Liver (tissue), 9 donors: ENCODE measurements around the gene TIE1. TPM values are rescaled to one million over a fixed set of nuclear protein-coding genes. Genes with fewer than 3 reads are reported as not detected.

Experiments used
- DNase-seq: peaks from one replicate; pipeline ENCODE4 v3.0.0-alpha.2; 2017; ENCODE audit warnings: low spot score
- H3K27ac ChIP-seq, 2 donors: one replicate each; pipeline ENCODE4 v1.7.0; 2013; ENCODE audit warnings: inconsistent platforms in 2 of 2, low read length in 2 of 2, control low read depth in 1 of 2, low read depth in 1 of 2, mild to moderate bottlenecking in 1 of 2
- H3K27me3 ChIP-seq, 4 donors: one replicate each; pipeline versions ENCODE4 v1.6.1 to v1.7.0; 2013; ENCODE audit warnings: low read length in 3 of 4, inconsistent platforms in 1 of 4, mild to moderate bottlenecking in 1 of 4, moderate library complexity in 1 of 4; ENCODE audit not compliant: control insufficient read depth in 4 of 4, insufficient read depth in 4 of 4
- H3K36me3 ChIP-seq, 4 donors: one replicate each; pipeline versions ENCODE4 v1.6.1 to v1.7.0; 2013; ENCODE audit warnings: low read length in 3 of 4, mild to moderate bottlenecking in 3 of 4, low read depth in 1 of 4, moderate library complexity in 1 of 4; ENCODE audit not compliant: control insufficient read depth in 4 of 4, insufficient read depth in 3 of 4
- H3K4me1 ChIP-seq, 4 donors: one replicate each; pipeline versions ENCODE4 v1.6.1 to v1.7.0; 2013; ENCODE audit warnings: low read length in 3 of 4, mild to moderate bottlenecking in 3 of 4, moderate library complexity in 1 of 4; ENCODE audit not compliant: control insufficient read depth in 4 of 4, insufficient read depth in 4 of 4
- H3K4me3 ChIP-seq, 3 donors: one replicate each; pipeline versions ENCODE4 v1.6.1 to v1.7.0; 2013; ENCODE audit warnings: low read length in 3 of 3, control low read depth in 1 of 3, low read depth in 1 of 3, mild to moderate bottlenecking in 1 of 3
- H3K9ac ChIP-seq, 2 donors: one replicate each; pipeline ENCODE4 v1.7.0; 2013; ENCODE audit warnings: low read length in 2 of 2, mild to moderate bottlenecking in 2 of 2, moderate library complexity in 2 of 2, control low read depth in 1 of 2, low read depth in 1 of 2
- H3K9me3 ChIP-seq, 4 donors: one replicate each; pipeline versions ENCODE4 v1.6.1 to v1.7.0; 2013; ENCODE audit warnings: low read length in 3 of 4; ENCODE audit not compliant: control insufficient read depth in 4 of 4
- FOXA1 ChIP-seq: IDR thresholded peaks from 2 replicates; pipeline ENCODE4 v1.6.1; 2016; ENCODE audit warnings: antibody characterized with exemption
- GABPA ChIP-seq, 2 donors: IDR thresholded peaks in 1 of 2; conservative IDR thresholded peaks in 1 of 2; 2 replicates each; pipeline ENCODE4 v1.6.1; 2016; ENCODE audit warnings: antibody characterized with exemption in 2 of 2, mild to moderate bottlenecking in 1 of 2, moderate library complexity in 1 of 2
- HNF4A ChIP-seq, 2 donors: conservative IDR thresholded peaks; 2 replicates each; pipeline ENCODE4 v1.6.1; 2016; ENCODE audit warnings: antibody characterized with exemption in 2 of 2, mild to moderate bottlenecking in 2 of 2
- JUND ChIP-seq, 2 donors: IDR thresholded peaks; 2 replicates each; pipeline ENCODE4 v1.6.1; 2016; ENCODE audit warnings: antibody characterized with exemption in 2 of 2
- NR2F2 ChIP-seq: IDR thresholded peaks from 2 replicates; pipeline ENCODE4 v1.6.1; 2016; ENCODE audit warnings: antibody characterized with exemption
- RAD21 ChIP-seq, 2 donors: IDR thresholded peaks; 2 replicates each; pipeline ENCODE4 v1.6.1; 2016; ENCODE audit warnings: antibody characterized with exemption in 2 of 2, mild to moderate bottlenecking in 2 of 2
- RXRA ChIP-seq, 2 donors: IDR thresholded peaks; 2 replicates each; pipeline ENCODE4 v1.6.1; 2017 to 2018; ENCODE audit warnings: antibody characterized with exemption in 2 of 2, mild to moderate bottlenecking in 1 of 2
- SP1 ChIP-seq: IDR thresholded peaks from 2 replicates; pipeline ENCODE4 v1.6.1; 2018; ENCODE audit warnings: antibody characterized with exemption, mild to moderate bottlenecking
- WGBS: extraction: QIAGEN DNeasy Blood & Tissue Kit; methylation state at CpG from one replicate; pipeline ENCODE4 v1.1.7; 2013; 5-methylcytosine and 5-hydroxymethylcytosine counted together
- polyA plus RNA-seq, 2 donors: library from polyadenylated mRNA; stranded (reverse) in 1 of 2; unstranded in 1 of 2; fragments of 200-250 nt in 1 of 2; fragments of >200 nt in 1 of 2; fragmentation: Nextera tagmentation in 1 of 2; extraction: Ambion mirVana in 1 of 2; gene quantifications; one replicate each; pipeline versions ENCODE4 v1.2.1 to v1.2.3, GENCODE V29; 2013 to 2015
- total RNA-seq, 2 donors: library from RNA; depleted of rRNA; stranded (reverse); fragments of >200 nt; gene quantifications; one replicate each; pipeline ENCODE4 v1.2.3, GENCODE V29; 2014
- TF ChIP-seq, protein P1 (sequence below): IDR thresholded peaks from 2 replicates; pipeline ENCODE4 v1.6.1; 2016; ENCODE audit warnings: antibody characterized with exemption, mild to moderate bottlenecking
- donor health status: healthy.
- donor health status: healthy.
- donor health status: healthy.
- donor health status: healthy.
- donor health status: healthy.

TIE1 gene
- total and polyA plus RNA-seq, 4 donors = 3.6 to 17.6 (median 8.9) TPM

GRCh38 chr1:43269627-43270375 lies 31.0 kb upstream of the TIE1 start, which contains the start of gene TMEM125:
Gene TMEM125, plus strand, starts transcription at chr1:43269983. Its CDS starts 2,740 bp downstream, at chr1:43272723.
- Histone ChIP-seq H3K9ac (no peak within 1 kb of the TSS), H3K36me3 (no peaks in the 10 kb centered on the region), H3K27ac (no peak within 1 kb of the TSS), H3K27me3 (peaks cover 0 to 2% (median 0%) of the 10 kb centered on the region in 4 donors), H3K4me3 (no peak within 1 kb of the TSS), H3K4me1 (peaks cover 10 to 23% (median 22%) of the 10 kb centered on the region in 4 donors), H3K9me3 (no peaks in the 10 kb centered on the region)
- DNase-seq = no peak
- TF ChIP-seq, protein P1, sequence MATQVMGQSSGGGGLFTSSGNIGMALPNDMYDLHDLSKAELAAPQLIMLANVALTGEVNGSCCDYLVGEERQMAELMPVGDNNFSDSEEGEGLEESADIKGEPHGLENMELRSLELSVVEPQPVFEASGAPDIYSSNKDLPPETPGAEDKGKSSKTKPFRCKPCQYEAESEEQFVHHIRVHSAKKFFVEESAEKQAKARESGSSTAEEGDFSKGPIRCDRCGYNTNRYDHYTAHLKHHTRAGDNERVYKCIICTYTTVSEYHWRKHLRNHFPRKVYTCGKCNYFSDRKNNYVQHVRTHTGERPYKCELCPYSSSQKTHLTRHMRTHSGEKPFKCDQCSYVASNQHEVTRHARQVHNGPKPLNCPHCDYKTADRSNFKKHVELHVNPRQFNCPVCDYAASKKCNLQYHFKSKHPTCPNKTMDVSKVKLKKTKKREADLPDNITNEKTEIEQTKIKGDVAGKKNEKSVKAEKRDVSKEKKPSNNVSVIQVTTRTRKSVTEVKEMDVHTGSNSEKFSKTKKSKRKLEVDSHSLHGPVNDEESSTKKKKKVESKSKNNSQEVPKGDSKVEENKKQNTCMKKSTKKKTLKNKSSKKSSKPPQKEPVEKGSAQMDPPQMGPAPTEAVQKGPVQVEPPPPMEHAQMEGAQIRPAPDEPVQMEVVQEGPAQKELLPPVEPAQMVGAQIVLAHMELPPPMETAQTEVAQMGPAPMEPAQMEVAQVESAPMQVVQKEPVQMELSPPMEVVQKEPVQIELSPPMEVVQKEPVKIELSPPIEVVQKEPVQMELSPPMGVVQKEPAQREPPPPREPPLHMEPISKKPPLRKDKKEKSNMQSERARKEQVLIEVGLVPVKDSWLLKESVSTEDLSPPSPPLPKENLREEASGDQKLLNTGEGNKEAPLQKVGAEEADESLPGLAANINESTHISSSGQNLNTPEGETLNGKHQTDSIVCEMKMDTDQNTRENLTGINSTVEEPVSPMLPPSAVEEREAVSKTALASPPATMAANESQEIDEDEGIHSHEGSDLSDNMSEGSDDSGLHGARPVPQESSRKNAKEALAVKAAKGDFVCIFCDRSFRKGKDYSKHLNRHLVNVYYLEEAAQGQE = no peak
- TF ChIP-seq JUND (IDR thresholded peaks at IDR 0.05) = no peak
- WGBS = 87% methylated on average over 7 of the region's 7 CpGs

DNA sequence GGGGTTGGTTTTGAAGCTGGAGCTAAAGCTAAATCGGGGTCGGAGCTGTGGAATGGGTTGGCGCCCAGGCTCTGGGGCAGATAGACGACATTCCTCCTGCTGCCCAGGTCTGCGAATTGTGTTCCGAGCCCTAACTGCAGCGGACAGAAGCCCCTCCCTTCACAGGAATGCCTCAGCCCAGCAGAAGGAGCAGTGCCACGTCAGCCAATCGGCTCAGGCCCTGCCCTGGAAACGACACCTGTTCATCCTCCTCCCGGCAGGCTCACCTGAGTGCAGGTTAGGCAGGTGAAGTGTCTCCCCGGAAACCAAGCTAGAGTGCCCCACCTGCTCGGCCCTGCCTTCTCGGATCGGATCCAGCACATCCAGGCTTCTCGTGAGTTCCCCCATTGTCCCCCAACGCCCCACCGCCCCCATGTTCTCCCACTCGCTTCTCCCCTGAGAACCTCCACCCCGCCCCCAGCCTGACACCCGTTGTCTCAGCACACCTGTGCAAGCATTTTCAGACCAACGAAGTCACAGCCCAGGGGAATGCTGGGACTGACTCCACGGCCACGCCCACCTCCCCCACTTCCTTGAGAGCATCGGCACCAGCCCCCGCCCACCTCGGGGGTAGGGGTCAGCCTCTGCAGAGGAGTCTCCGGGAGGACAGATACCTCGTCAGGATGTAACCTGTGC lies 30.2 kb upstream of the TIE1 start:
- no peaks in the 10 kb centered on the region for H3K9me3 ChIP-seq
- 49% methylated on average over 29 of the region's 29 CpGs for WGBS
- H3K4me3 ChIP-seq = no peak overlapping the region
- TF ChIP-seq GABPA (IDR thresholded peaks at IDR 0.05 in 1 of 2, conservative IDR thresholded peaks at IDR 0.05 in 1 of 2) = no peak
- TF ChIP-seq HNF4A (conservative IDR thresholded peaks at IDR 0.05) = no peak
- no peak for TF ChIP-seq SP1
- no peak for TF ChIP-seq NR2F2
- TF ChIP-seq RXRA (IDR thresholded peaks at IDR 0.05) = no peak
- no peak for TF ChIP-seq RAD21 (IDR thresholded peaks at IDR 0.05)
- H3K36me3 ChIP-seq = no peaks in the 10 kb centered on the region
- no peak overlapping the region for H3K27ac ChIP-seq
- no peak for DNase-seq
- H3K27me3 ChIP-seq = peaks cover 0 to 2% (median 0%) of the 10 kb centered on the region in 4 donors
- H3K9ac ChIP-seq = no peak overlapping the region
- peaks cover 10 to 22% (median 17%) of the 10 kb centered on the region in 4 donors for H3K4me1 ChIP-seq

- no peak for TF ChIP-seq RXRA (IDR thresholded peaks at IDR 0.05)
- no peak for TF ChIP-seq FOXA1
- Histone ChIP-seq H3K4me1 (peaks cover 5 to 22% (median 14%) of the 10 kb centered on the region in 4 donors), H3K9me3 (no peaks in the 10 kb centered on the region), H3K27me3 (peaks cover 0 to 2% (median 0%) of the 10 kb centered on the region in 4 donors), H3K27ac (no peak overlapping the region), H3K36me3 (no peaks in the 10 kb centered on the region), H3K9ac (no peak overlapping the region), H3K4me3 (no peak overlapping the region)
- WGBS = 81% methylated on average over 12 of the region's 12 CpGs
- DNase-seq = no peak
These were observed 29.3 kb upstream of the TIE1 start for GRCh38 chr1:43271186-43272118.
